HCT116 (cell line): ENCODE measurements around the gene C4BPA. TPM values are rescaled to one million over a fixed set of nuclear protein-coding genes. Genes with fewer than 3 reads are reported as not detected.

ENCODE experiments used
- ATAC-seq: fragments of 200-7000 bp; cut with Tn5 transposase; 2 replicates; pipeline ENCODE4 v1.9.1; 2020; ENCODE audit warnings: mild to moderate bottlenecking, moderate library complexity
- BruUV-seq: library from RNA; stranded (reverse); fragments of 400-500 nt; replicated peaks from 2 replicates; lab custom pipeline; 2021; lab: Mats Ljungman, UMichigan
- CTCF ChIA-PET: fragments of 300-600 bp; sonication (Branson Sonifier 250); formaldehyde crosslinking; loops from one replicate; lab custom pipeline; 2021; ENCODE audit warnings: antibody characterized with exemption; lab: Charles Lee
- POLR2A ChIA-PET: fragments of 300-600, 350-600 bp; sonication (Branson Sonifier 250); formaldehyde crosslinking; loops from one replicate; lab custom pipeline; 2021; ENCODE audit warnings: antibody characterized with exemption; lab: Charles Lee
- RAD21 ChIA-PET, 2 experiments: fragments of 300-600 bp; sonication (Branson Sonifier 250); formaldehyde crosslinking; loops; one replicate each; lab custom pipeline; 2023; ENCODE audit warnings: low total read pairs in 2 of 2; ENCODE audit not compliant: uncharacterized antibody in 2 of 2, unreplicated experiment in 2 of 2, low non-redundant PET in 1 of 2; lab: Charles Lee
- DNase-seq: peaks from one replicate; pipeline ENCODE4 v3.0.0-alpha.2; 2010; ENCODE audit warnings: low read depth, low spot score
- H2AFZ ChIP-seq: fragments of 200-600 bp; shearing (Covaris generic), sonication (generic); 2 replicates; pipeline ENCODE4 v1.6.1; 2017; ENCODE audit warnings: low read depth, mixed run types, mixed read lengths, antibody characterized with exemption, low read length; ENCODE audit not compliant: poor library complexity, severe bottlenecking
- H3K27ac ChIP-seq: 2 replicates; pipeline ENCODE4 v1.5.1; 2012; ENCODE audit warnings: low read depth, low read length
- H3K27me3 ChIP-seq: fragments of 200-600 bp; sonication (generic); 2 replicates; pipeline ENCODE4 v1.6.1; 2016; ENCODE audit warnings: mixed run types, low read length, mixed read lengths; ENCODE audit not compliant: insufficient read depth
- H3K36me3 ChIP-seq, 2 experiments: fragments of 200-500 bp in 1 of 2; fragments of 200-600 bp in 1 of 2; sonication (Bioruptor generic) in 1 of 2; sonication (generic) in 1 of 2; 2 replicates each; pipeline versions ENCODE4 v1.5.1 to v1.6.1; 2014 to 2016; ENCODE audit warnings: low read length in 2 of 2, inconsistent platforms in 1 of 2, mixed read lengths in 1 of 2, mixed run types in 1 of 2; ENCODE audit not compliant: insufficient read depth in 2 of 2, control insufficient read depth in 1 of 2
- H3K4me1 ChIP-seq, 2 experiments: fragments of 200-600 bp in 1 of 2; sonication (generic) in 1 of 2; 2 replicates each; pipeline versions ENCODE4 v1.5.1 to v1.6.1; 2012 to 2017; ENCODE audit warnings: low read length in 2 of 2, inconsistent platforms in 1 of 2, mild to moderate bottlenecking in 1 of 2, mixed read lengths in 1 of 2, mixed run types in 1 of 2, moderate library complexity in 1 of 2; ENCODE audit not compliant: insufficient read depth in 2 of 2, control insufficient read depth in 1 of 2
- H3K4me2 ChIP-seq: fragments of 200-600 bp; sonication (generic); 2 replicates; pipeline ENCODE4 v1.6.1; 2017; ENCODE audit warnings: mixed run types, low read length, mixed read lengths
- H3K4me3 ChIP-seq, 2 experiments: fragments of 200-600 bp in 1 of 2; sonication (generic) in 1 of 2; replicated peaks in 1 of 2; 2 replicates each; pipeline ENCODE4 v1.5.1; 2011 to 2016; ENCODE audit warnings: low read length in 2 of 2, control low read depth in 1 of 2, low read depth in 1 of 2, mild to moderate bottlenecking in 1 of 2, mixed read lengths in 1 of 2, mixed run types in 1 of 2
- H3K79me2 ChIP-seq: fragments of 200-600 bp; sonication (generic); 2 replicates; pipeline ENCODE4 v1.6.1; 2017; ENCODE audit warnings: mild to moderate bottlenecking, mixed run types, low read length, moderate library complexity, mixed read lengths; ENCODE audit not compliant: insufficient read depth
- H3K9ac ChIP-seq: fragments of 200-600 bp; sonication (generic); 2 replicates; pipeline ENCODE4 v1.6.1; 2016; ENCODE audit warnings: low read length, mixed read lengths
- H3K9me2 ChIP-seq: fragments of 200-600 bp; sonication (generic), shearing (Covaris generic); 2 replicates; pipeline ENCODE4 v1.6.1; 2017; ENCODE audit warnings: mixed run types, mild to moderate bottlenecking, moderate library complexity; ENCODE audit not compliant: insufficient read depth
- H3K9me3 ChIP-seq, 2 experiments: fragments of 200-500 bp in 1 of 2; fragments of 200-600 bp in 1 of 2; sonication (Bioruptor generic) in 1 of 2; sonication (generic) in 1 of 2; 2 replicates each; pipeline ENCODE4 v1.6.1; 2014 to 2017; ENCODE audit warnings: low read length in 2 of 2, mixed read lengths in 2 of 2, inconsistent platforms in 1 of 2, low read depth in 1 of 2, mild to moderate bottlenecking in 1 of 2, mixed run types in 1 of 2, moderate library complexity in 1 of 2; ENCODE audit not compliant: control insufficient read depth in 1 of 2, insufficient read depth in 1 of 2
- H4K20me1 ChIP-seq: fragments of 200-600 bp; sonication (generic), shearing (Covaris generic); 2 replicates; pipeline ENCODE4 v1.6.1; 2017; ENCODE audit warnings: mixed run types, mild to moderate bottlenecking, moderate library complexity; ENCODE audit not compliant: insufficient read depth
- ATF3 ChIP-seq: IDR thresholded peaks from 2 replicates; pipeline ENCODE4 v1.6.1; 2012
- CBX3 ChIP-seq: IDR thresholded peaks from 2 replicates; pipeline ENCODE4 v1.6.1; 2012; ENCODE audit warnings: low read depth
- CEBPB ChIP-seq: IDR thresholded peaks from 2 replicates; pipeline ENCODE4 v1.6.1; 2012; ENCODE audit warnings: low read depth
- CTCF ChIP-seq, 3 experiments: fragments of 200-600 bp in 1 of 3; sonication (generic) in 1 of 3; IDR thresholded peaks in 2 of 3; conservative IDR thresholded peaks in 1 of 3; 2 replicates each; pipeline ENCODE4 v1.5.1; 2012 to 2017; ENCODE audit warnings: low read depth in 2 of 3, low read length in 2 of 3, antibody characterized with exemption in 1 of 3, borderline replicate concordance in 1 of 3, control low read depth in 1 of 3, mild to moderate bottlenecking in 1 of 3, mixed read lengths in 1 of 3, mixed run types in 1 of 3, moderate library complexity in 1 of 3; ENCODE audit not compliant: insufficient read depth in 1 of 3
- EZH2phosphoT487 ChIP-seq: fragments of 200-600 bp; IDR thresholded peaks from 2 replicates; pipeline ENCODE4 v1.6.1; 2018; ENCODE audit warnings: antibody characterized with exemption, borderline replicate concordance
- JUND ChIP-seq: IDR thresholded peaks from 2 replicates; pipeline ENCODE4 v1.6.1; 2012
- POLR2A ChIP-seq: IDR thresholded peaks from 2 replicates; pipeline ENCODE4 v1.7.0; 2011; ENCODE audit warnings: borderline replicate concordance; ENCODE audit not compliant: insufficient read depth, insufficient read length; ENCODE audit errors: extremely low read depth
- POLR2AphosphoS5 ChIP-seq: IDR thresholded peaks from 2 replicates; pipeline ENCODE4 v1.6.1; 2011; ENCODE audit warnings: mild to moderate bottlenecking, low read depth, low read length, moderate library complexity
- ZBTB33 ChIP-seq: IDR thresholded peaks from 2 replicates; pipeline ENCODE4 v1.6.1; 2011; ENCODE audit warnings: mild to moderate bottlenecking, low read length, moderate library complexity; ENCODE audit not compliant: insufficient replicate concordance; ENCODE audit errors: extremely low read depth
- ZFX ChIP-seq: fragments of 450-650 bp; IDR thresholded peaks from 2 replicates; pipeline ENCODE4 v1.6.1; 2017
- ZNF274 ChIP-seq: fragments of 200-500 bp; sonication (Bioruptor generic); IDR thresholded peaks from 2 replicates; pipeline ENCODE4 v1.6.1; 2014; ENCODE audit warnings: mild to moderate bottlenecking, low read depth, low read length, inconsistent platforms
- intact Hi-C: fragments of 100-400 bp; cut with micrococcal nuclease; formaldehyde crosslinking; loops from 2 replicates; pipeline ENCODE4 v1.10.0; 2022
- total RNA-seq: library from RNA; stranded (reverse); gene quantifications from one replicate; pipeline ENCODE4 v1.2.1, GENCODE V29; 2021; ENCODE audit not compliant: unreplicated experiment

C4BPA gene
- total RNA-seq, 1 experiment from 2014 or later, result 0.32 TPM

GRCh38 chr1:207058878-207059867, 44.9 kb upstream of the C4BPA start:
- peak in 2 of 3 experiments; percentile 25 to 34; a peak in 3 of 6 replicates for TF ChIP-seq CTCF (IDR thresholded peaks at IDR 0.05 in 2 of 3, conservative IDR thresholded peaks at IDR 0.05 in 1 of 3; ENCODE audit: borderline replicate concordance in 1 of 3, insufficient read depth in 1 of 3, low read depth in 2 of 3, low read length in 2 of 3)
- TF ChIP-seq ZFX, result no peak
- CTCF ChIA-PET, result no interaction called here
- ATAC-seq (peak; percentile 59; the same call in 1 of the 2 replicates), DNase-seq (no peak)
- no peaks in the 10 kb centered on the region for H3K9me2 ChIP-seq
- H3K36me3 ChIP-seq, result peaks cover 0 to 7% of the 10 kb centered on the region in 2 experiments; a peak in 1 of 4 replicates
- H3K4me2 ChIP-seq, result no peak overlapping the region
- intact Hi-C loops, result no loop called here
- no peaks in the 10 kb centered on the region for H3K27me3 ChIP-seq
- H3K4me3 ChIP-seq, result no peak overlapping the region
- H3K4me1 ChIP-seq, result no peaks in the 10 kb centered on the region
- RAD21 ChIA-PET, result no interaction called here
- H3K79me2 ChIP-seq, result no peaks in the 10 kb centered on the region
- no peak overlapping the region for H3K27ac ChIP-seq
- H3K9me3 ChIP-seq, result no peaks in the 10 kb centered on the region
- no TSS peak for BruUV-seq
- no peaks in the 10 kb centered on the region for H4K20me1 ChIP-seq
- H2AFZ ChIP-seq, result no peak overlapping the region
- POLR2A ChIA-PET, result no interaction called here
- no peak overlapping the region for H3K9ac ChIP-seq

- intact Hi-C loops, result no loop called here
- no peak overlapping the region for H3K27ac ChIP-seq
- no peaks in the 10 kb centered on the region for H3K79me2 ChIP-seq
- H3K36me3 ChIP-seq, result peaks cover 0 to 7% of the 10 kb centered on the region in 2 experiments; a peak in 1 of 4 replicates
- H3K9me2 ChIP-seq, result no peaks in the 10 kb centered on the region
- H3K9me3 ChIP-seq, result no peaks in the 10 kb centered on the region
- no peaks in the 10 kb centered on the region for H4K20me1 ChIP-seq
- no peak overlapping the region for H2AFZ ChIP-seq
- no peak for DNase-seq
- ChIA-PET CTCF (interaction anchor here (1.2 kb wide), 1 partner anchor 440 kb away, joined by 3 read pairs; no protein-coding TSS in a partner anchor), RAD21 (no interaction called here), POLR2A (no interaction called here)
- H3K4me1 ChIP-seq, result no peaks in the 10 kb centered on the region
- H3K4me2 ChIP-seq, result no peak overlapping the region
- no peak; the same call in 1 of the 2 replicates for ATAC-seq
- TF ChIP-seq ZBTB33 (no peak), JUND (no peak), CEBPB (no peak), EZH2phosphoT487 (no peak), ATF3 (no peak), POLR2A (no peak), CBX3 (no peak), ZNF274 (no peak), POLR2AphosphoS5 (no peak)
- no peak overlapping the region for H3K4me3 ChIP-seq
- H3K9ac ChIP-seq, result no peak overlapping the region
- no peaks in the 10 kb centered on the region for H3K27me3 ChIP-seq
- BruUV-seq, result no TSS peak
Observed at GRCh38 chr1:207059881-207060280, 44.2 kb upstream of the C4BPA start.
